NT2/D1 (cell line): ENCODE measurements around the gene NDUFAF8.

Experiments used
- DNase-seq: peaks from one replicate; pipeline ENCODE4 v3.0.0-alpha.2; 2011; ENCODE audit warnings: low read depth, low spot score
- H3K27me3 ChIP-seq: 2 replicates; pipeline ENCODE4 v1.6.0; 2011; ENCODE audit warnings: mild to moderate bottlenecking; ENCODE audit not compliant: insufficient read length, insufficient read depth
- H3K36me3 ChIP-seq: 2 replicates; pipeline ENCODE4 v1.6.1; 2011; ENCODE audit warnings: mild to moderate bottlenecking, low read length, mixed read lengths; ENCODE audit not compliant: insufficient read depth, insufficient read length
- H3K4me1 ChIP-seq: 2 replicates; pipeline ENCODE4 v1.5.1; 2011; ENCODE audit not compliant: insufficient read depth, insufficient read length
- H3K4me3 ChIP-seq: 2 replicates; pipeline ENCODE4 v1.5.1; 2011; ENCODE audit warnings: low read depth; ENCODE audit not compliant: insufficient read length
- H3K9ac ChIP-seq: 2 replicates; pipeline ENCODE4 v1.6.0; 2011; ENCODE audit warnings: low read depth; ENCODE audit not compliant: insufficient read length
- H3K9me3 ChIP-seq: 2 replicates; pipeline ENCODE4 v1.5.1; 2011; ENCODE audit warnings: mild to moderate bottlenecking, low read length; ENCODE audit not compliant: insufficient read depth
- SUZ12 ChIP-seq: IDR thresholded peaks from 2 replicates; pipeline ENCODE4 v1.6.1; 2011; ENCODE audit not compliant: insufficient read length, insufficient read depth; ENCODE audit errors: extremely low read depth
- YY1 ChIP-seq: IDR thresholded peaks from 2 replicates; pipeline ENCODE4 v1.6.1; 2011; ENCODE audit not compliant: insufficient read length, insufficient read depth
- ZNF274 ChIP-seq: IDR thresholded peaks from 2 replicates; pipeline ENCODE4 v1.6.1; 2011; ENCODE audit warnings: mild to moderate bottlenecking, low read depth, low read length

Gene NDUFAF8

GRCh38 chr17:81270279-81270678 is 31.2 kb downstream of the NDUFAF8 start:
- TF ChIP-seq ZNF274 (no peak), SUZ12 (no peak), YY1 (no peak)
- Histone ChIP-seq H3K36me3 (peaks cover 73% of the 10 kb centered on the region), H3K9me3 (no peaks in the 10 kb centered on the region)

DNA sequence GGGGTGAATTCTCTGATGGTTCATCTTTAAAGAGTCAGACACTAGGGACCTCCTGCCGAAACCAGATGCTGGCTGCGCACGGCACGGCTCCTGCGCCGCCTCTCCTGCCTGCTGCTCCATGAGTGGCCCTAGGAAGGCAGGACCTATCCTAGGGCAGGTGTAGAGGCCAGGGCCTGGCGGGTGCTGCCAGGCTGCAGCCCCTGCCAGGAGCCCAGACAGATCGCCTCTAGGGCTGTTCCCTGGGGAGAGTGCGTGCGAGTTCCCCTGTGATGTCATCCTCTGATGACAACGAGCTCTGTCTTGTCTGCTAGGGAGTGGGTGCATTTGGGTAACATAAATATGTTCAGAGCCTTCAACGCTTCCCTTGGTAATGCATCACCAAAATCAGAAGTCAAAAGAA is 32.1 kb downstream of the NDUFAF8 start:
- H3K9me3 ChIP-seq, result no peaks in the 10 kb centered on the region
- no peaks in the 10 kb centered on the region for H3K27me3 ChIP-seq
- DNase-seq, result no peak
- no peak overlapping the region for H3K4me3 ChIP-seq
- TF ChIP-seq SUZ12 (no peak), YY1 (no peak), ZNF274 (no peak)
- H3K4me1 ChIP-seq, result no peaks in the 10 kb centered on the region
- peaks cover 69% of the 10 kb centered on the region for H3K36me3 ChIP-seq
- H3K9ac ChIP-seq, result no peak overlapping the region

More at GRCh38 chr17:81270279-81270678, 31.2 kb downstream of the NDUFAF8 start:
- DNase-seq, result no peak
- Histone ChIP-seq H3K27me3 (no peaks in the 10 kb centered on the region), H3K4me3 (no peak overlapping the region), H3K4me1 (no peaks in the 10 kb centered on the region), H3K9ac (no peak overlapping the region)

GRCh38 chr17:81272616-81273015 is 33.5 kb downstream of the NDUFAF8 start:
- Histone ChIP-seq H3K9me3 (no peaks in the 10 kb centered on the region), H3K9ac (no peak overlapping the region), H3K27me3 (no peaks in the 10 kb centered on the region), H3K4me3 (no peak overlapping the region), H3K36me3 (peaks cover 79% of the 10 kb centered on the region), H3K4me1 (no peaks in the 10 kb centered on the region)
- DNase-seq, result no peak
- TF ChIP-seq SUZ12, result no peak
- no peak for TF ChIP-seq ZNF274
- no peak for TF ChIP-seq YY1

DNA sequence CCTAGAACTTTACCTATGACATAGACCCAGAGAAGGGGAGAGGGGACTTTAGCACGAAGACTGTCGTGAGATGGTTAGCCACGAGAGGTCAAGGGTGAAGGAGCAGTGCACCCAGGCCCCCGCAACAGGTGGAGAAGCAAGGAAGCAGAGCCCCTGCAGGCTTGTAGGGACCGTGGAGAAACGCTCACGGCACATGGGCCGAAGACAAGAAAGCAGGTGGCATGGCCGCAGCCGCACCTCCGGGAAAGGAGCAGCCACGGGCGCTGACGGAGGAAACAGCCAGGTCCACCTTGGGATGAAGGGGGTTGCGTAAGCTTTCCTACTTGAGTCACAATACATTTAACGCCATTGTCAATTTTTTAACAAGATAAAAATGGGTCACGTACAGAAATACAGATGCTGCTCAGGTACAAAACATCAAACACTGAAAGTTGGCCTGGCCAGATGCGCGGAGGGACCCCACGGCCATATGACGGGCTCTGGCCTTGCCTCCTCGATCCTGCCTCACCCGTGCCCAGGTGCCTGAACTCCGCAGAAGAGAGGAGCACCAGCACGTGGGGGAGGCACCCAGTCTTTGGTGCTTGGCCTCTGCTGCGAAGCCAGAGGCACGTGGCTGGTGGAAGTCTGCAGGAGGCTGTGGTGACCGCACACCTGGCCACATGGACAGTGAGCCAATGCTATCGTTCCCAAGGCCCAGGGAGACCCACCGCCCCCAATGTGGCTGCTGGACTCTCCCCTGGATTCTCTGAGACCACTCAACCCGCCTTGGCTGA is 34.8 kb downstream of the NDUFAF8 start:
- no peak for DNase-seq
- Histone ChIP-seq H3K36me3 (peaks cover 78% of the 10 kb centered on the region), H3K9ac (no peak overlapping the region), H3K4me1 (no peaks in the 10 kb centered on the region), H3K4me3 (no peak overlapping the region), H3K9me3 (no peaks in the 10 kb centered on the region), H3K27me3 (no peaks in the 10 kb centered on the region)
- TF ChIP-seq ZNF274 (no peak), SUZ12 (no peak), YY1 (no peak)

DNA sequence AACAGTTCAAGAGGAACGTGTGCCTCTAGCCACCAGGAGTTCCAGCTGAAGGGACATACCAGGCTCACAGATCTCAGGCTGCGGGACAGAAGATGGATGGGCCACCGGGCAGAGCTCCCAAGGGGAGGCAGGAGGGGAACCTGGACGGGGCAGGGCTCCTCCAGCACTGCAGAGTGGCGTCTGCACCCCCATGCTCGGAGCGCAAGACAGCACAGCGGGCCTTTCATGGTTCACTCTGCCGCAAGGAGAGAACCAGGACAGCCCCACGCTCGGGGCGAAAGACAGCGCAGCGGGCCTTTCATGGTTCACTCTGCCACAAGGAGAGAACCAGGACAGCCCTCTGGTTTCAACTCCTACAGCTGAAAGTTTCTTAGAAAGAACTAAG is 35.3 kb downstream of the NDUFAF8 start:
- TF ChIP-seq YY1 (no peak), SUZ12 (no peak), ZNF274 (no peak)
- H3K4me1 ChIP-seq, result no peaks in the 10 kb centered on the region
- H3K36me3 ChIP-seq, result peaks cover 78% of the 10 kb centered on the region
- H3K9me3 ChIP-seq, result no peaks in the 10 kb centered on the region
- DNase-seq, result no peak
- no peak overlapping the region for H3K9ac ChIP-seq
- no peaks in the 10 kb centered on the region for H3K27me3 ChIP-seq
- H3K4me3 ChIP-seq, result no peak overlapping the region

DNA sequence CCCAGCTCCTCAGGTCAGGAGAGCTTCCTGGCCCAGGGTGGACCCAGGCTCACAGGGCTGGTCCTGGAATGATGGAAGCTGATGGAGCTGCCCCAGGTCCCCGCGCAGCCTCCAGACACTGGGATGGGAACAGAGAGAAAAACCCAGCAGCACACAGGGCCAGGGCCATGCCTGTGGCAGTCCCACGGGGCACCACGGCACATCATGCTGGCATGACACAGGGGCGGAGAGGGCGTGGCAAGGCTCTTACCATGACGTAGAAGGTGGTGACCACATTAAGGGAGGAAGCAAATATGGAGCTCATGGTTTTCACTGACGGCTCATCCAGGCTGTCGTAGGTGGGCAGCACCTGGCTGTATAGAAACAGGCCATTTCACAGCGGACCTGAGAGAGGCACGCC is 37.7 kb downstream of the NDUFAF8 start:
- Histone ChIP-seq H3K9me3 (no peaks in the 10 kb centered on the region), H3K27me3 (no peaks in the 10 kb centered on the region), H3K4me3 (no peak overlapping the region), H3K4me1 (no peaks in the 10 kb centered on the region), H3K9ac (no peak overlapping the region), H3K36me3 (peaks cover 76% of the 10 kb centered on the region)
- no peak for DNase-seq
- no peak for TF ChIP-seq ZNF274
- no peak for TF ChIP-seq YY1
- TF ChIP-seq SUZ12, result no peak

DNA sequence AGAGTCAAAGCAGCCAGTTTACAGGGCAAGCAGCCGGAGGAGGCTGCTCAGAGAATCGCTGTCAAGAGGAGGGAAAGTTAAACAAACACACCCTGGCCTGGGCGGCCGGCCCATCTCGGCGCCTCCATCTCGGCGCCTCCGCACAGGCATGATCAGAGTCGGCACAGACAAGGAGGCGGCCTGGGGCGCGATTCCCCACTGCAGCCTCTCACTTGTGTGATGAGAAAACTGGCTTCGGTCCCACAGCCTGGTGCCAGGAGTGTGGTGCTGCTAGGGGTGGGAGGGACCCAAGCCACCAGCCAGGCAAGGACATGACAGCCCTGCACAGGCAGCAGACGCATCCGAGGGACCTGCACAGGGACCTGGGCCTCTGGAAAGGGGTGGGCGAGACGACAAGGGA is 38.3 kb downstream of the NDUFAF8 start:
- Histone ChIP-seq H3K4me1 (peaks cover 4% of the 10 kb centered on the region), H3K9ac (no peak overlapping the region)
- DNase-seq, result no peak

More for the DNA sequence above, 38.3 kb downstream of the NDUFAF8 start:
- H3K27me3 ChIP-seq, result no peaks in the 10 kb centered on the region
- no peak overlapping the region for H3K4me3 ChIP-seq
- no peaks in the 10 kb centered on the region for H3K9me3 ChIP-seq
- no peak for TF ChIP-seq SUZ12
- no peak for TF ChIP-seq YY1
- no peak for TF ChIP-seq ZNF274
- H3K36me3 ChIP-seq, result peaks cover 81% of the 10 kb centered on the region
